ENCODE measurements around the gene ITPR1.

Gene ITPR1

GRCh38 chr3:4520033-4520816 is 27.1 kb downstream of the ITPR1 start:
- DNase-seq (ENCODE audit: low spot score): no peak
- in situ Hi-C loops (cut with MboI; ENCODE audit: low pct_unique_long_range_greater_than_20kb, low sequenced_read_pairs, unreplicated experiment): no loop called here
- TF ChIP-seq, protein P1, sequence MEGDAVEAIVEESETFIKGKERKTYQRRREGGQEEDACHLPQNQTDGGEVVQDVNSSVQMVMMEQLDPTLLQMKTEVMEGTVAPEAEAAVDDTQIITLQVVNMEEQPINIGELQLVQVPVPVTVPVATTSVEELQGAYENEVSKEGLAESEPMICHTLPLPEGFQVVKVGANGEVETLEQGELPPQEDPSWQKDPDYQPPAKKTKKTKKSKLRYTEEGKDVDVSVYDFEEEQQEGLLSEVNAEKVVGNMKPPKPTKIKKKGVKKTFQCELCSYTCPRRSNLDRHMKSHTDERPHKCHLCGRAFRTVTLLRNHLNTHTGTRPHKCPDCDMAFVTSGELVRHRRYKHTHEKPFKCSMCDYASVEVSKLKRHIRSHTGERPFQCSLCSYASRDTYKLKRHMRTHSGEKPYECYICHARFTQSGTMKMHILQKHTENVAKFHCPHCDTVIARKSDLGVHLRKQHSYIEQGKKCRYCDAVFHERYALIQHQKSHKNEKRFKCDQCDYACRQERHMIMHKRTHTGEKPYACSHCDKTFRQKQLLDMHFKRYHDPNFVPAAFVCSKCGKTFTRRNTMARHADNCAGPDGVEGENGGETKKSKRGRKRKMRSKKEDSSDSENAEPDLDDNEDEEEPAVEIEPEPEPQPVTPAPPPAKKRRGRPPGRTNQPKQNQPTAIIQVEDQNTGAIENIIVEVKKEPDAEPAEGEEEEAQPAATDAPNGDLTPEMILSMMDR (IDR thresholded peaks at IDR 0.05; ENCODE audit: extremely low read depth, insufficient read depth, missing control alignments): no peak

DNA sequence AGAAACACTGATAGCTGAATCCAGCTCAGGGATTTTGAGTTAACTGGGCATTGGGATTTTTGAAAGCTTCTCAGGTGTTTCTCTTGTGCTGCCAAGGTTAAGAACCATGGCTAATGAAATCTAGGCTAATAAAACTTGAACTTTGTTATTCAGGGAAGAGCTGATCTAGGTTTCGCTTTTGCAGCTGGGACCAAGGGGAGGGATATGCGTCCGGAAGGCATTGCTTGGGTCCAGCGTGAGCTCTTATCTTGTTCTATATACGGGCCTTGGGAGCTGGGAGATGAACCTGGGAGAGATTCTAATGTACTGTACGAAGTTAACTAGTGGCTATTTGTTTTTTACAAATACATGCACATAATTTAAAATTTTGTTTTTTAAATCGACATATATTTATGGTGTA is 29.8 kb downstream of the ITPR1 start:
- in situ Hi-C loops (cut with MboI; ENCODE audit: low pct_unique_long_range_greater_than_20kb, low sequenced_read_pairs, unreplicated experiment): no loop called here
- DNase-seq (ENCODE audit: low spot score): no peak
- TF ChIP-seq, protein P1 (IDR thresholded peaks at IDR 0.05; ENCODE audit: extremely low read depth, insufficient read depth, missing control alignments): no peak

DNA sequence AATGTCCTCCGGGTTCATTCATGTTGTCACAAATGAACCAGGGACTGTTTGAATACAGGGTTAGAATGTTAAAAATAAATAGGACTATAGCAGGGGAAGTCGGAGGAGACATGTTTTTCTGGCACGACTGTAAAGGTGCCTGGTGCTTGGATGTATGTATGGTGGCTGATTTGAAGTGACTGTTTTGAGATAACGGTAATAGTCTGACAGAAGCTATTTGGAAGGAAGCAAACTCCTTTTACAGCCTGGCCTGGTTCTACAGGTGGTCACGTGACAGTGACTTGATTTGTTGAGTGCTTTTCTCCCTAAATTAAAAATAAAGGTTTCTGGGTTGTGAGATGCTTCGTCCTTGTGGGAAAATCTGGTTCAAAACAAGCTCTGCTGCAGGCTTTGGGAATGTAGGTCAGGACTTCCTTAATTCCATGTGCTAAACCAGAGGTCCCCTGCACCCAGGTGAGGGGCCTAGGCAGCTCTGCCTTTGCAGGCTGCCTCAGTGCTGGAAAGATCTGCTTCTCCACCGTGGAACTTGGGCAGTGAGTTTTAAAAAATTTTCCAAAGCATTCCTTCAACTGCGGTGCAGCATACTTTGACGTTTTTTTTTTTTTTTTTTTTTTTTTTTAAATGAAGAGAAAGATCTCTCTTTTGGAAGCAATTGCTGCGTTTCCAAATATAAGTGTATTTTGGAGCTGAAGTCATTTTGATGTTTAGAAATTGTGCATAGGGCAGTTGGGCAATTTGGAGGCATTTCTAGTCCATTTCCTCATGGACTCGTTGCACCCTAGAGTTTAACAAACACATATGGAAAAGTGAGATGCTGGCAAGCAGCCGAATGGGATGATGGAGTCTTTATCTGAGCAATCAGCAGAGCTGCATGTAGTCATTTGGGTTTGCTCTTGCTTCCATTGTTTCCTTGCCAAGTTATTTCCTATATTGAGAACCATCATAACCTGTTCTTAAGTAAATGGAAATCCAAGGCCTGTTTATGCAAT is 30.9 kb downstream of the ITPR1 start:
- in situ Hi-C loops (cut with MboI; ENCODE audit: low pct_unique_long_range_greater_than_20kb, low sequenced_read_pairs, unreplicated experiment): no loop called here
- TF ChIP-seq, protein P1 (IDR thresholded peaks at IDR 0.05; ENCODE audit: extremely low read depth, insufficient read depth, missing control alignments): no peak
- no peak for DNase-seq (ENCODE audit: low spot score)

DNA sequence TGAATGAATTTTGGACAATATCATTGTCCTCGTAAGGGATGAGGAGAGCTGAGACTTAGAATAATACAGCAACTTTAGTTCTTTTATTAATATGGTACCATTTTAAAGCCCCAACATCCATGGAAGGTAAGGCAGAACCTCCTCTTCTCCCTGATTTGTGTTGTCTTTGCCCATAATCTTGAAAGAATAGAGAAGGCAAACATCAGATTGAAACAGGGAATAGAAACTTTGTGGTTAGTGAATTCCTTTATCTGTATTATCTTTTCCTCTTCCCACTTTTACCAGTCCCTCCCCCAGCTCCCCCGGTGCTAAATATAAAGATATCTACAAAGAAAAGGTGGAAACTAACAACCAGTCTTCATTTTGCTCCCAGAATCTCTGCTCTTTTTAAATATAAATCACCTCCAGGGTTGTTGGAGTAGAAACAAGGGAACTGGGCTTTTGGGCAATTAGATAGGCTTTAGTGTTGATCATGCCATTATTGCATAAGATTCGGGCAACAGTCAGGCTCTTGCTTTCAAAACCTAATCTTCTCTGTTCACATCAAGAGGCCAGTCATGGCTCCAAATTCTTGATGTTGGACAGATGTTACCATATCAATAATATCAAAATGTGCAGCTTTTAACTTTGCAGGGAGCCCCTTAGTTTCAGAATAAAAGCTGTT is 32.5 kb downstream of the ITPR1 start:
- DNase-seq (ENCODE audit: low spot score): no peak
- in situ Hi-C loops (cut with MboI; ENCODE audit: low pct_unique_long_range_greater_than_20kb, low sequenced_read_pairs, unreplicated experiment): no loop called here
- TF ChIP-seq, protein P1 (IDR thresholded peaks at IDR 0.05; ENCODE audit: extremely low read depth, insufficient read depth, missing control alignments): no peak

DNA sequence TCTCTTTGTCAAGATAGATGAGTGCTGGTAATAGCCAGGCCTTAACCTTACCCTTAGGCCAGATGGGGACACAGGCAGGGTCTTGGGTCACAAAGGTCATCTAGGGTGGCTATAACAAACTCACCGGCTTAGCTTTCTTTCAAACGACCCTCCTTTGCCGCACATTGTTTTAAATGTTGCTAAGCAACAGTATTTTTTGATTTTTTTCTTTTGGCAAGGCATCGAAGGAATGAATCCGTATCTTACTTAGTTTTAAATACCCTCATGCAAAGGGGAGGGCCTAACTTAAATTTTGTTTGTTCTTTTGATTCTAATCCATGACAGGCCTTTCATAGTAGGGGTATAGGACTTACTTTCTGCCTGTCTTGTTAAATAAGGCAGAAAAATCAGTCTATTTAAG is 35.2 kb downstream of the ITPR1 start:
- no peak for DNase-seq (ENCODE audit: low spot score)
- in situ Hi-C loops (cut with MboI; ENCODE audit: low pct_unique_long_range_greater_than_20kb, low sequenced_read_pairs, unreplicated experiment): no loop called here
- TF ChIP-seq, protein P1 (IDR thresholded peaks at IDR 0.05; ENCODE audit: extremely low read depth, insufficient read depth, missing control alignments): no peak
